HG03159 (cell line): ENCODE measurements around the gene PRKD2.

Experiments used
- ATAC-seq: cut with Tn5 transposase; IDR thresholded peaks from one replicate; pipeline ENCODE4 v1.9.1; 2021; ENCODE audit warnings: mild to moderate bottlenecking, moderate library complexity; ENCODE audit not compliant: unreplicated experiment

PRKD2 gene

DNA sequence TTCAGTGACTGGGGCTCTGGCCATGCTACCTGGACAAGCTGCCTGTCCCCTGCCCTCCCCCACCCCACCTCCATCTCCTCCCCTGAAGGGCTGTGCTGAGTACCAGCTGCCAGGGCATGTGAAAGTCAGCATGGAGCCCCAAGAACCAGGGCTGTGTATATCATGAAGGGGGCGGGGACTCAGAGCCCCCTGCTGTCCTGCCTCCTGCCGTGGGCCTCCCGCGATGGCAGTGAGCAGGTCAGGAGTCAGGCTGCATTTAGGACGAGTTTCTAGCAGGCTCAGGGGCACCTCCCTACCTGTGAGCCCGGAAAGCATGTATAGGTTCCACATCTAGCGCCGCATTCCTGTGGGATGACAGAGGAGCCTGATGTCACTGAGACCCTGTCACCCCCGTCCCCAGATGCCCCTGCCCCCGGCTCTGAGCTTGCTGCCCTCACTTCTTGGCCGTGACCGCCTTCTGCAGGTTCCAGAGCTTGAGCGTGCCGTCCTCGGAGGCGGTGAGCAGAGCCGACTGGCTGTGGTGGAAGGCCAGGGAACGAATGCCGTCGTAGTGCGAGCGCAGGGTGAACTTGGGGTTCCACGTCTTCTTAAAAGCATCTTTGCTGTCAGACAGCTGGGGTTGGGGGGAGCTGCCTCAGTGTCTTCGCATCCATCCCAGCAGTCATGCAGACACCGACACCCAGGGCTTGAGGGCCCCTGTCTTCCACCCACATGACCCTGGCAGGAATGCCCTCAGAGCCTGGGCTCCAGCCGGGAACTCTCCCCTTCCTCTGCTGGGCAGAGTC, 8.3 kb upstream of the PRKD2 start:
- no peak for ATAC-seq

DNA sequence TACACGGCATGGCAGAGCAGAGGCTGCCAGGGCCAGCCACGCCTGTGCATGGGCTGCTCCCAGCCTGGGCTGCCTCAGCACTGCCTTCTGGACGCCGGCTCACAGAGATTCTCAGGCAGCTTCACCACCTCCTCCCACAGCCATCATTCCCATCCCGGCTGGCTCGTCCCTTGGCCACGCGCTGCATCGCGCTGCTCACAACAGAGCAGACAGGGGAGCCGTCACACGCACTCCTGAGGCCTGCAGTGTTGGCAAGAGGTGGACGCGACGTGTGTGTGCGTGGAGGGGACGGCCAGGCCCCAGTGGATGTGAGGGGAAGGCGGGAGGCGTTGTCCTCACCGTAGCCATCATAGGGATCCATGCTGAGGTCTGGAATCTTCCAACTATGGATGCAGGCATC, 7.6 kb upstream of the PRKD2 start:
- ATAC-seq = no peak

DNA sequence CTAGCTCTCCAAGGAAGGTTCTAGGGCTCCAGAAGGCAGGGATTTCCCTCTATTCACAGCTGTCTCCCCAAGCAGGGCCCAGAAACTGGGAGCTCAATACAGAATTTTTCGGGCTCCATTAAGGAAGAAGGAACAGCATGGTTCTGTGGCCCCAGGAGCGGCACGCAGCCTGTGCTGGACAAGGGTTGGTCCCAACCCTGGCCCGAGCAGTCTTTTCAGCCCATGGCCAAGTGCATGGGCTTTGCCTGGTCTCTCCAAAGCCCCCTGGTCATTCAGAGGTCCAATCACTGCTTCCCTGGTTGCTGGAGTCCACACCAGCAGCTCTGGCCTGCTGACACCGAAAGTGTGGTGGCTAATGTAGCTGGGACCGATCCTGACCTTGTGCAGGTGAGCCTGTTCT, 6.6 kb upstream of the PRKD2 start:
- no peak for ATAC-seq

DNA sequence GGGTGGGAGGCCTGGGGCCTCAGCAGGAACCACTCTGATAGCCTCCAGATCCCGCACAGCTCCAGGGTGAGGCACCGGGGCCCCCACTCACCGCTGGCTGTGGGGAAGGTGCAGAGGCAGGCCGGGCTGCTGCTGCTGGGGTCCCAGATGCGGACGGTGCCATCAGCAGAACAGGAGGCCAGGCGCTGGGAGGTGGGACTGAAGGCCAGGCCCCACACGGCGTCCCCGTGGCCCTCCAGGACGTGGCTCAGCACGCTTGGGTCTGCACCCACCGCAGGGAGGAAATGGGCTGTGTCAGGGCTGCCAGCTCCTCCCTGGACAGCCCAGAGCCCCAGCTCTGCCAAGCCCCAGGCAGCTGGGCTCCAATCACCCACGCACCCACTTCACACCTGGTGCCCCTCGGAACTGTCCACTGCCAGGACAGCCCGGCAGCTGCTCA, 6.1 kb upstream of the PRKD2 start:
- ATAC-seq = no peak

DNA sequence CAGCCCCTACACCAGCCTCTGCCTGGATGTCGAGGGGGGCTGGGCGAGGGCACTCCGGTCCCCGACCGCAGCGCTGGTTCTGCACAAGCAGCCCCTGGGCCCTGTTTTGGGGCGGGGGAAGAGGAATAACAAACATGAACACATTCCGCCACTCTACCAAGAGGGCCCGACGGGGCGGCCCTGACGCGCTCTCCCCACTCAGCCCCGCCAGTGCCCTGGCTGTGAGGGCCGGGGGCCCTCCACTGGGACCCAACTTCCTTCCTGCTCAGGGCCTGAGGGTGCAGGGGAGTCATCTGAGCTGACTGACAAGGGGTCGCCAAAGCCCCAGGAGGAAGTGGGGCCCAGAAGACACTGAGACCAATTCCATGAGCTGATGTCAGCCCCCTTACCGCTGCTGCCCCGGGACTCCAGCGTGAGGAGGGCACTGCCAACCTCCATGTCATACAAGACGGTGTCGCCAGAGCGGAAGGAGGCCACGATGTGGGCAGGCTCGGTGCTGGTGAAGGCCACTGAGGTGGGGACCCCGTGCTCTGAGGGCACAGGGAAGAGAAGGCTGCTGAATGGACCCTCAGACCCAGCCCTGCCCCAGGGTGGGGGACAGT, 5.6 kb upstream of the PRKD2 start:
- ATAC-seq = no peak

DNA sequence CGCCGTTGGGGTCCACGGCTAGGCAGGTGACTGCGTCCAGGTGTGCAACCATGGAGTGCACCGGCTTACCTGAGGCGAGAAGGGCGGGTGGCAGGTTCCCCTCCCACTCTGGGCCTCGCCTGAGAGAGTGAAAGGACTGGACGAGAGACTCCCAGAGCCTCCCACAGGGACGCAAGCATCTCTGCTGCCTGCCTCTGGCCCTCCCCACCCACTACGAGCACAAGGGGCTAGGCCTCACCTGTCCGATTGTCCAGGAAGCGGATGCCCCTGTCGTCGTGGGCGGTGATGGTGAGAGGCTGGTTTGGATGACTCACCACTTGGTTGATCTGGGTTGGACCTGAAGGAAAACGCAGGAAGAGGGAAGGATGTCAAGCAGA, 5.1 kb upstream of the PRKD2 start:
- no peak for ATAC-seq

DNA sequence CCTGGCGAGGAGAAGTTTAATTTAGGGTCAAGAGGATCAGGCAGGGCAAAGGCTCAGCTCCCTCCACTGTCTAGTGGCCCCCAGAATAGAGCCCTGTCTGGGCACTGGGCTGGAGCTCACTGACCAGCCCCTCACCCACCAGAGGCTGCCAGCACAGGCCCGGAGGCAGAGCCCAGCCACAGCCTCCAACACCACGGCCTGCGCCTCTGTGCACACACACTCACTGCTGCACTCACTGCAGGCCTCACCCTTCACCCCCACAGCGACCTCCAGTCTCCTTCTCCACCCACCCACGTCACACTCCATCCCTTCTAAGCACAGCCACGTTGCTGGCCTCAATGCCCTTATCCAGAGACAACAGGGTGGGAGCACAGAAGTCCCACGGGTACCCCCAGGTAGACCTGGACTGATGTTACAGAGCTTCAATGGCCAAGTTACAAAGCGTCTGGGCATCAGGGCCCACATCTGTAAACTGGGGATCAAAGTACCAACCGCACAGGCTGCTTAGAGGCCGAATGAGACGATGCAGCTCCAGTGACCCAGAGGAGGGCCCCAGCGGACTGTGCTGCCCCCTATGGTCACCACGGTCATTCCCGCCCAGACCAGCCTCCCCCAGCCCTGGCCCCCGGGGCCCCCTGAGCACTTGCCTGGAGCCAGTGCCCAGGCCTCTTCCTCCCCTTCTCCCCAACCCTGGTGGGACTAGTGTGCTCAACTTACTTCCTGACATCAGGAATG, 4.5 kb upstream of the PRKD2 start:
- ATAC-seq = no peak

DNA sequence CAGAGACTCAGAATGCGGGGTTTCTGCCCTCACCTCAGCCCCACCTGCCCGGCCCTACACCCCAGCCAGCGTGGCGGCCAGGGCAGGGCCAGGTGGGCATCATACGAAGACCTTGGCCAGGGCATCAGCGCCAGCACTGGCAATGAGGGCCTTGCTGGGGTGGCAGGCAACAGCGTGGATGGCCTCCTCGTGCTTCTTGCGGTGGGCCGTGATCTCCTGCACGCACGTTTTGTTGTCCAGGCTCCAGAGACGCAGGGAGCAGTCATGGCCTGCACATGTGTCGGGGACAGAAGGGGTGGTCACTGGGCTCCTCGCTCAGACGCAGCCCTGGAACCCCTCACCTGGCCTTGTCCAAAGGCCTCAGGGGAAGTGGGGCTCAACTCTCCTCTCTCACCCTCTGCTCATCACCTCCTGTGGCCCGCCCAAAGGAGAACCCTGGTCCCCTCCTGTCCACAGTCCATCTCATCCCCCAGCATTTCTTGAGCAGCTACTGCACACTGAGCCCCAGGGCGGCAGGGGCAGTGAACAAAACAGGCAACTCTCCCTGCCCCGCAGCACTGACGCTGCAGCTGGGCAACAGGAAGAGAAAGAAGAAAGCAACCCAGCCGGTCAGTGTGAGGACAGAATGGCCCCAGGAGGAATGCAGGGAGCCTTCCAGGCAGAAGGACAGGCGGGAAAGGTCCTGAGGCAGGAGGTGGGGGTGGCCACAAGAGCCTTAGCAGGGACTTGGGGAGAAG, 3.8 kb upstream of the PRKD2 start:
- ATAC-seq = no peak

DNA sequence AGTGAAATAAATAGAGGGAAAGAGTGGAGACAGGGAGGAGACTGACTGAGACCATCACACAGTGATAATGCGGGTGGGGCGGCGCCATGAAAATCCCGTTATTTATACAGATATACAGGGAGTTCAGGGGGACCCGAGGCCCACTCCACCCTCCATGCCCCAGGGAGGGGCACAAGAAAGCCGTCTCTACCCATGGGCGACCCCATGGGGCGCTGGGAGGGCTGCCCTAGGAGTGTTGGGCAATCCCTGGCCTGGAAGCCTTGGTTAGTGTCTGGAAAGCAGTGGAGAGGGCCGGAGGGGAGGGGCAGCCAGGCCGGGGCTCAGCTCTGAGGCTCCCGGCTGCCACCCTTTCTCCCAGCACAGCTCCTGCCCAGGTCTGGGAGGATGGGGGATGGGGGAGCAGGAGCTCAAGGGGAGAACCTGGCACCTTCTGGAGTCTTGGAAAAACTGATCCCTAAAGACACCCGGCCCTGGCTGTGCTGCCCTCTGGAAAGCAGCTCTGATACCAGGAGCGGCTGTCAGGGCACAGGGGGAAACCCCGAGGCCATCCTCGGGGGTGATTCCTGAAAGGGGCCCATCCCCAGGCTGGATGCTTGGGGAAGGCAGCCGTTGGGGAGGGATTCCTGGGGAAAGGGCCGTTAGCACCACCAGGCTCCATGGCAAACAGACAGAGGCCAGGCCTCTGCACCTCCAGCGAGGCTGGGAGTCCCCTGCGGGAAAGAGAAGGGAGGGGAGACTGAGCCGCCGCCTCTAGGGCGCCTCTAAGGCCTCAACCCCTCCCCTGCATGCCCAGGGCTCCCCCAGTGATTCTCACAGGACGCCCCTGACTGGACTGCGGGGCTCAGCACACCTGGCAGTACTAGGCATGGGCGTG, 3.0 kb upstream of the PRKD2 start:
- no peak for ATAC-seq

DNA sequence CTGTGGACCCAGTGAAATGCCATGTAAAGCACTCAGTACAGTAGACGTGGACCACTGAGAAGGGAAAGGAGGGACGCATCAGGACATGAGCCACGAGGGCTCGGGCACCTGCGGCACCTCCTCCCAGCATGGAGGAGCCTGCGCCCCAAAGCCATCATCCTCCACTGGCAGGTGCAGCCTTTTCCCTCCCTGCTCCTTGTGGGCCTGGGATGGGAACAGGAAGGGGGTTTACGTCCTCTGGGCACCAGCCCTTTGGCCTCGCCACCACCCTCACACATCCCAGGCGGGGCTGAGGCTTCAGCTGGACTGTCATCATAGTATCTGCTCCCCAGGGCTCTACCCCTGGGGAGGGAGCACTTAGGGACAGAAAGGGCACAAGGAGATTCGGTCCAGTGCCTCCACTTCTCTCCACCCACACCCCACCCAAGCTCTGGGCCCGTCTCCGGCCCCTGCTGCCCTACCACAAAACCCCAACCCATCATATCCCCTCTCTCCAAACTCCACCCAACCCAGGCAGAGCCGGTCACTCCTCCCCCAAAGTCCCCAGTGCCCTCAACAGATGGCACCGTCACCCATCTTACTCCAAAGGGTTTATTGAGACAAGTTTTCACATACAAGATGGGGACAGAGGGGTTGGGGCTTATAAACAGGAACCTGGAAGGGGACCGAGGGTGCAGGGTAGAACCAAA, 2.2 kb upstream of the PRKD2 start:
- ATAC-seq = no peak

DNA sequence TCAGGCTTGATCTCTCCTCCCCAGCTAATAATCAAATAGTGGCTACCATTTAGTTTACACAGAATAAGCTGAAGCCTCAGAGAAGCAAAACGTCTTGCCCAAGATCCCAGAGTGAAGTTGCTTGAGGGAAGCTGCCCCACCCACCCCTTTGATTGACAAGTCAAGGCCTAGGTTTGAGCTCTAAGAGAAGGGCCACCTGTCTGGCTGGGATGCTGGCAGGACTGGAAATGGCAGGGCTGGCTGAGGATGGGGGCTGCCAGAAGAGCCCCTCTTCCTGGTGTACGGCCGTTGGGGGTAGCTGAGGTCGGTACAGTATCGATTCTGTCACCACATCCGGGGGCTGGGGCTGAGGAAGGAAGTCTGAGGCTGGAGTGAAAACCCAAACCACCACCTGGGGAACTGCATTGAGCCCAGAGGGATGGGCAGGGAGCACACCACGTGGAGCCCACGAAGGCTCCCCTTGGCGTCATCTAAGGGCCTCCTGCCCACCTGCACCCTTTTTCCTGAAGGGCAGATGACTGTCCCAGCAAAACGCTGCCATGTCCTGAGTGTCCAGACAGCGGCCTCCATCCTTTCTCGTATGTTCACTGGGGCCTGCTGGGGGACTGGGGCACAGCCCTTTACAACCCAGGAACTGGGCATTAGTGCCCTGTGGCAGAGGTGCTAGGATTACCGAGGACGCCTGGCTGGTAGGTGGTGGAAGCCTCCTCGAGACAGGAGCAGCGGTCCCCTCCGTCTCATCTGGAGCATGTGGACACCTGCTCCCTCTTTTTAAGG, 1.4 kb upstream of the PRKD2 start:
- no peak for ATAC-seq

DNA sequence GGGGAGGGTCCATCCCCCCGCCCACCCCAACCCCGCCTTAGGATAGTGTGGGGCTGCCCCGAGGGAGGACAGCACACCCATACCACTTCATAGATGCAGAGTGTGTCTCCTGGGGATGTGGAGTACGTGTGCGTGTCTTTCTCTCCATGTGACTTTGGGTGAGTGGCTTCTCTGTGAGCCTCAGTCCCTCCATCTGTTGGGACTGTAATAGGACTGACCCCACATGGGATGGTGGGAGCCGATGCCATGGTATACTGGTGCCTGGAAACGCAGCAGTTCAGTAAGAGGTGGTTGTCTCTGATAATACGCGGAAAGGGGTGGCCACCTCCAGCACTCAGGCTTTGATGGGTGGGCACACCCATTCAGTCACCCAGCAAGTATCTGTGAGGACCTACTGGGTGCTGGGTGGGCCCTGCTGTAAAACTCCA, 816 bp upstream of the PRKD2 start:
- ATAC-seq = no peak

DNA sequence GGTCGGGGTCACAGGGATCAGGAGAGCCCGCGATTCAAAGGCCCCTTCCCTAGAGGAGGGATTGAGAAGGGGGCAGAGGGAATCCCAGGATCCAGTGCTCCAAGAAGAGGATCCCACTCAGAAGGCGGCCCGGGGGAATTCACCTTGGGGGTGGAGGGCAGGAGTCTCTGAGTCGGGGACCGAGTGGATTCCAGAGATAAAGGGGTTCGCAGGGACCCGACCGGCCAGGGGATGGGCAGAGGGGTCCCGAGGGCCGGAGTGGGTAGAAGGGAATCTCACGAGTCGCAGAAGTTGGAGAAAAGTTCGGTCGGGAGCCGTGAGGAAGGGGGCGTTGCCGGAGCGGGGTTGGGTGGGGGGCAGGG, 261 bp downstream of the PRKD2 start:
- ATAC-seq = no peak

DNA sequence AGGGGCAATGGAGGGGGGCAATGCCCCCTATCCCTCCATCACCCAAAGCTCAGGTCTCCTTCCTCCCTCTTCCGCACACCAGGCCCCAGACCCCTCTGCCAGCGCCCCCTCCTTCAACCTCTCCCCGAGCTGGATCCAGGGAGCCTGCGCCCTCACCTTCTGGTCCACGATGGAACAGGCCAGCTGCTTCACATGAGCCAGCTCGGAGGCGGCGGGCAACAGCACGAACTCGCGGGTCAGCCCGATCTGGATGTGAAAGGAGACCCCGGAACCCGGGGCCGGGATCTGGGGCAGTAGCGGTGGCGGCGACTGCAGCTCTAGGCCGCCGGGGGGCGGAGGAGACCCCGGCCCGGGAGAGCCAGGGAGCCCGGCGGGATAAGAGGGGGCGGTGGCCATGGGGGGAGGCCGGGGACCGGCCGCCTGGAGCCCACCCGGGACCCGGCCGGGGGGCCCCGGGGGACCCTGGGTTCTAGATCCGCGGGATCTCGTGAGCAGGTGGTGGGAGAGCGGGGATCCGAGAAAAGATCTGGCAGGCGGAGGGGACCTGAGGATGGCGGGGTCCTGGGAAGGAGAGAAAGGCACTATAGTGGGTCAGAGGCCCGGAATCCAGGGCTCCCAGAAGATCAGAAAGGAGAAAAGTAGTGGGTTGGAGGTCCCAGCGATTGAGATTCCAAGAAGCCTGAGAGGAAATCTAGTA, 791 bp downstream of the PRKD2 start:
- ATAC-seq = no peak

DNA sequence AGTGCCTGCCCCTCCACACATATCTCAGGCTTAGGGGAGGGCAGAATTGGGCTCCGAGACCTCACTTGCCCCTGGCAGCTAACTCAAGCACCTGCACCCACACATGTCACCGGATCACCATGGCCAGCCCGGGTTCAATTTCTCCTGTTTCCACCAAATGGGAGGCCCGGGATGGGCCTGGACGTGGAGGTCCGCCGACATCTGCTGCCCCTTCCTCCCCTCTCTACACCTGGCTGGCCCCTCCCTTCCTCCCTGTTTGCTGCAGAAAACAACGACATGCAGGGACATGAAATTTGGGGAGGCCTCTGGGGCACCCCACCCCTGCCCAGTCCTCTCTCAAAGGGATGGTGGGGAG, 1.3 kb downstream of the PRKD2 start:
- ATAC-seq = no peak

DNA sequence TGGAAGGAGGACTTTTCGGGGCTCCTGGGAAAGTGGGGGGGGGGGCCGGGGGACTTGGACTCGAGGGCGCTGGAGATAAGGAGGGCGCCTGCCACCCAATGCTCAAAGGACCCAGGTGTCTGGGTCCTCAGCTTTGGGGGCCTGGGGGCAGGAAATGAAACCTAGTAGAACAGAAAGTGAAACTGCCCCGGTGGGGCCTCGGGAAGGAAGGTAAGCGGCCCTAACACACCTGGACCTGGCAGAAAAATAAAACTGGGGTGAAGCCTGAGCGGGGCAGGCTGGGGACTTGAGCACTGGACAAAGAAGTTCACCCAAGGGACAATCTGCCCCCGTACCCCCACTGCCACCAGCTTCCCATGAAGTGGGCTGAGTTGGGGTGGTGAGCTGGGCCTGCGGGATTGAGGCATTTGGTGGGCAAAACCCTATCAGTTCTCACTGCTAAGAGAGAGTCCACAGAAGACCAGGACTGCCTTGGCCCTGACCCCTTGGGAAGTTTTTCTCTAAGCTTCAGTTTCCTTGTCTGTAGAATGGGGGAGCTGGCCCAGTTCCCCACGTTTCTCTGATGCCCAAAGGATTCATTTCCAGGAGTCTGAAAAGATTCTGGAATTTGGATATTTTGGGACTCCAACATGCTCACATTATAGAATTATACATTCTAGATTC, 2.3 kb downstream of the PRKD2 start:
- ATAC-seq = peak; percentile 39

DNA sequence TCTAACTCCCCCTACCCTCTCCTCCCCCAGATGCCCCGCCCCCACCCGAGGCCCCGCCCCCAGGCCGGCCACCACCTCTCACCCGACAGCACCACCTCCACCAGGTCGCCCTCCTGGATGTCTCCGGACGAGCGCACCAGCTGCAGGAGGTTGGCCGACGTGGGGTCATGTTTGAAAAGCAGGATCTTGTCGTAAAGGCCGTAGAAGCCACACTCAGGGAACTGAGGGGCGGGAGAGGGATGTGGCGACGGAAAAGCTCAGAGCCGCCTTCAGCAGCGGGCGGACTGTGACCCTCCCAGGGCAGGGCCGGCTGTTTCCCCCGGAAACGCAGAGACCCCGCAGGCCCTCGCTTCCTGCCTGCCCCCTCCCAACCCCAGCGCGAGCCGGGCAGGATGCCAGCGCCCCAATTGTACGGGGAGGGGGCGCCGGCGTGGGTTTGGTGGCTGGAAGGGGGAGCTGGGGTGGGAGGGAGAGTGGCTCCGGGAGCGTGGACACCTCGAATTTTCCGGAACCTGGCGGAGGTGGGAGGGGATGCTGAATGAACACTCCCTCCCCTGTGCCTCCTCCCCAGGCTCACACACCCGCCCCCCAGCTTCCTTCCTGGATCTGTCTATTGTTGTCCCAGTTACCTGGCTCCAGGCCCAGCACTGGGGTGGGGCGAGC, 3.0 kb downstream of the PRKD2 start:
- peak; percentile 22 for ATAC-seq
